ENCODE data around the gene RFK.

- TF ChIP-seq CTCF (IDR thresholded peaks at IDR 0.05) = no peak
- no peak for TF ChIP-seq POLR2A (IDR thresholded peaks at IDR 0.05)
Measured at GRCh38 chr9:76425677-76426453, 31.6 kb upstream of the RFK start.
